GM10266 (cell line): ENCODE data around the gene RGL1.

Source experiments
- DNase-seq: peaks from one replicate; pipeline ENCODE4 v3.0.0; 2012; ENCODE audit errors: extremely low spot score
- CTCF ChIP-seq: IDR thresholded peaks from 2 replicates; pipeline ENCODE4 v1.5.1; 2012; ENCODE audit warnings: mild to moderate bottlenecking, low read depth; ENCODE audit not compliant: control insufficient read depth, insufficient read depth; ENCODE audit errors: missing control alignments

The RGL1 gene

GRCh38 chr1:183872403-183872802 lies 67.5 kb downstream of the RGL1 start:
- DNase-seq: no peak

GRCh38 chr1:183873642-183874041 lies 68.7 kb downstream of the RGL1 start:
- no peak for TF ChIP-seq CTCF
- DNase-seq: peak; percentile 30

More at GRCh38 chr1:183872403-183872802, 67.5 kb downstream of the RGL1 start:
- TF ChIP-seq CTCF: no peak

- DNase-seq: no peak
- no peak for TF ChIP-seq CTCF
Measured at GRCh38 chr1:183876309-183876708, 71.4 kb downstream of the RGL1 start.

- TF ChIP-seq CTCF: no peak
- DNase-seq: no peak
Measured at GRCh38 chr1:183877053-183877720, 72.3 kb downstream of the RGL1 start.

- no peak for TF ChIP-seq CTCF
- no peak for DNase-seq
Measured at GRCh38 chr1:183879494-183879893, 74.6 kb downstream of the RGL1 start.

- TF ChIP-seq CTCF: no peak
- DNase-seq: no peak
Measured at GRCh38 chr1:183879966-183880365, 75.0 kb downstream of the RGL1 start.

GRCh38 chr1:183880531-183881243 lies 75.8 kb downstream of the RGL1 start:
- no peak for DNase-seq
- no peak for TF ChIP-seq CTCF
